IMR-90 (cell line): ENCODE results near the gene HOXB6. TPM values are rescaled to one million over a fixed set of nuclear protein-coding genes. Genes with fewer than 3 reads are reported as not detected.

ENCODE experiments used
- ATAC-seq: fragments of 200-7000 bp; cut with Tn5 transposase; 2 replicates; pipeline ENCODE4 v1.9.1; 2020; ENCODE audit warnings: low read depth, mild to moderate bottlenecking, moderate library complexity
- BruUV-seq: library from RNA; stranded (reverse); fragments of 400-500 nt; replicated peaks from 2 replicates; lab custom pipeline; 2021; lab: Mats Ljungman, UMichigan
- CTCF ChIA-PET: fragments of 300-600 bp; formaldehyde crosslinking; extraction: SDS; loops from one replicate; lab custom pipeline; 2021; ENCODE audit warnings: antibody characterized with exemption; lab: Yijun Ruan, JAX
- POLR2A ChIA-PET: fragments of 300-600 bp; sonication (Branson Sonifier 250); formaldehyde crosslinking; loops from one replicate; lab custom pipeline; 2022; ENCODE audit warnings: antibody characterized with exemption; ENCODE audit not compliant: unreplicated experiment; lab: Charles Lee
- DNase-seq: peaks from one replicate; pipeline ENCODE4 v3.0.0; 2013
- H2AFZ ChIP-seq: replicated peaks from 2 replicates; pipeline ENCODE3; 2013; ENCODE audit warnings: low read length, mild to moderate bottlenecking; ENCODE audit not compliant: poor library complexity
- H2AK5ac ChIP-seq: 2 replicates; pipeline ENCODE4 v1.6.1; 2013; ENCODE audit warnings: low read depth, low read length, inconsistent platforms
- H2AK9ac ChIP-seq: replicated peaks from 2 replicates; pipeline ENCODE3; 2013; ENCODE audit warnings: mild to moderate bottlenecking, low read depth, low read length, moderate library complexity; ENCODE audit not compliant: poor library complexity
- H2BK120ac ChIP-seq: 2 replicates; pipeline ENCODE4 v1.6.1; 2013; ENCODE audit warnings: low read depth, low read length, inconsistent platforms
- H2BK15ac ChIP-seq: 3 replicates; pipeline ENCODE4 v1.6.1; 2013; ENCODE audit warnings: low read depth, low read length, inconsistent platforms
- H2BK20ac ChIP-seq: 2 replicates; pipeline ENCODE4 v1.6.1; 2013; ENCODE audit warnings: low read depth, mild to moderate bottlenecking, inconsistent platforms, low read length, moderate library complexity
- H2BK5ac ChIP-seq: 2 replicates; pipeline ENCODE4 v1.6.1; 2013; ENCODE audit warnings: mild to moderate bottlenecking, low read depth, low read length, inconsistent platforms; ENCODE audit not compliant: poor library complexity, severe bottlenecking
- H3K14ac ChIP-seq: replicated peaks from 2 replicates; pipeline ENCODE4 v1.6.1; 2013; ENCODE audit warnings: low read depth, low read length, inconsistent platforms
- H3K18ac ChIP-seq: 2 replicates; pipeline ENCODE4 v1.6.1; 2013; ENCODE audit warnings: low read depth, low read length, control low read depth
- H3K23ac ChIP-seq: 2 replicates; pipeline ENCODE4 v1.6.1; 2013; ENCODE audit warnings: low read depth, low read length, inconsistent platforms
- H3K27ac ChIP-seq: 2 replicates; pipeline ENCODE4 v1.5.1; 2013; ENCODE audit warnings: mild to moderate bottlenecking, control low read depth, low read length; ENCODE audit not compliant: insufficient read depth
- H3K27me3 ChIP-seq: 2 replicates; pipeline ENCODE4 v1.6.1; 2013; ENCODE audit warnings: low read length; ENCODE audit not compliant: control insufficient read depth, insufficient read depth
- H3K36me3 ChIP-seq: 2 replicates; pipeline ENCODE4 v1.6.1; 2013; ENCODE audit warnings: low read length, mixed read lengths; ENCODE audit not compliant: control insufficient read depth, insufficient read depth
- H3K4ac ChIP-seq: 2 replicates; pipeline ENCODE4 v1.6.1; 2013; ENCODE audit warnings: low read depth, low read length, inconsistent platforms
- H3K4me1 ChIP-seq: 2 replicates; pipeline ENCODE4 v1.6.1; 2013; ENCODE audit warnings: low read length, mixed read lengths; ENCODE audit not compliant: control insufficient read depth, insufficient read depth
- H3K4me2 ChIP-seq: 2 replicates; pipeline ENCODE4 v1.6.1; 2013; ENCODE audit warnings: low read depth, mild to moderate bottlenecking, control low read depth, low read length, moderate library complexity
- H3K4me3 ChIP-seq: 2 replicates; pipeline ENCODE4 v1.5.1; 2013; ENCODE audit warnings: low read depth, mild to moderate bottlenecking, control low read depth, low read length, moderate library complexity; ENCODE audit not compliant: insufficient read depth
- H3K56ac ChIP-seq: 2 replicates; pipeline ENCODE4 v1.6.1; 2013; ENCODE audit warnings: low read length, inconsistent platforms; ENCODE audit not compliant: insufficient read depth; ENCODE audit errors: extremely low read depth
- H3K79me1 ChIP-seq, 2 experiments: 2 replicates each; pipeline ENCODE4 v1.6.1; 2013; ENCODE audit warnings: low read length in 2 of 2, inconsistent platforms in 1 of 2, low read depth in 1 of 2
- H3K9ac ChIP-seq: 2 replicates; pipeline ENCODE4 v1.6.1; 2013; ENCODE audit warnings: low read depth, low read length, control low read depth
- H3K9me1 ChIP-seq: 2 replicates; pipeline ENCODE4 v1.6.1; 2013; ENCODE audit warnings: low read length, inconsistent platforms; ENCODE audit not compliant: insufficient read depth
- H3K9me3 ChIP-seq: 2 replicates; pipeline ENCODE4 v1.6.1; 2013; ENCODE audit warnings: low read length; ENCODE audit not compliant: control insufficient read depth, insufficient read depth
- H4K20me1 ChIP-seq: 2 replicates; pipeline ENCODE4 v1.6.1; 2013; ENCODE audit warnings: low read length, inconsistent platforms; ENCODE audit not compliant: insufficient read depth
- H4K5ac ChIP-seq: 2 replicates; pipeline ENCODE4 v1.6.1; 2013; ENCODE audit warnings: mild to moderate bottlenecking, low read depth, low read length, control low read depth
- H4K8ac ChIP-seq, 2 experiments: 2 replicates each; pipeline ENCODE4 v1.6.1; 2013; ENCODE audit warnings: low read depth in 2 of 2, low read length in 2 of 2, control low read depth in 1 of 2, inconsistent platforms in 1 of 2
- H4K91ac ChIP-seq: 2 replicates; pipeline ENCODE4 v1.6.1; 2013; ENCODE audit warnings: low read depth, low read length, inconsistent platforms; ENCODE audit not compliant: insufficient read depth
- WGBS, 2 experiments: methylation state at CpG; one replicate each; pipeline versions ENCODE4 v1.1.5 to v1.1.7; 2013; ENCODE audit warnings: missing lambda C conversion rate in 2 of 2; ENCODE audit not compliant: insufficient read length in 1 of 2; ENCODE audit errors: extremely low coverage in 2 of 2; 5-methylcytosine and 5-hydroxymethylcytosine counted together
- dilution Hi-C: fragments of 300-500 bp; cut with HindIII; formaldehyde crosslinking; loops from one replicate; pipeline ENCODE4 v1.14.3; 2018; ENCODE audit warnings: low sequenced_read_pairs; ENCODE audit not compliant: unreplicated experiment
- in situ Hi-C: fragments of 300-500 bp; cut with MboI; formaldehyde crosslinking; loops from 3 replicates; pipeline ENCODE4 v1.14.3; 2019; ENCODE audit warnings: low sequenced_read_pairs, inconsistent platforms, mixed read lengths
- intact Hi-C: fragments of 100-400 bp; cut with micrococcal nuclease; formaldehyde crosslinking; loops from 2 replicates; pipeline ENCODE4 v1.10.0; 2022
- polyA plus RNA-seq, 3 experiments: library from polyadenylated mRNA; depleted of rRNA; stranded (reverse); fragments of >200 nt; gene quantifications; 2 replicates each; pipeline ENCODE4 v1.2.3, GENCODE V29; 2012; ENCODE audit warnings: low replicate concordance in 1 of 3
- total RNA-seq: library from RNA; depleted of rRNA; stranded (reverse); fragments of >200 nt; gene quantifications from 2 replicates; pipeline ENCODE4 v1.2.3, GENCODE V29; 2012
- TF ChIP-seq, protein P1 (sequence below): fragments of 150-350 bp; IDR thresholded peaks from 2 replicates; pipeline ENCODE4 v1.6.1; 2017; ENCODE audit warnings: mild to moderate bottlenecking, antibody characterized with exemption, low read length, low read depth

HOXB6 gene
- total and polyA plus RNA-seq, 2 of the 4 experiments (the other 2 are of a cell fraction) = 11.1 to 42.2 TPM

DNA sequence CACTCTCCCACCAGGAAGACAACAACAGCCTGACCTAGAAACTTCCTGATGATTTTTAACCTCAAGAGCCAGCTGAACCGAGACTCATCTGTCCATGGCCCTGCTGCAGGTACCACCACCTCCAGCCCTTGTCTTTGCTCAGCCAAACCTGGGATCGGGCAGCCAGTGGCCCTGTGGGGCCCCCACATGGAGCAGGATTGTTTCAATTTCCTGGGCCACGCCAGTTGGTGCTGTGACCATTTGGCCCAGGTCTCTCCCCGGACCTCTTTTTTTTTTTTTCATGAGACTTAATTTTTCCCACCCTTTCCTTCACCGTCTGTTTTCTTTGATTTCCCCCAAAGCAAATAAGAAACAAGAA is 51.6 kb downstream of the HOXB6 start:
- Histone ChIP-seq H3K14ac (peak overlapping the region; percentile 96), H3K4me3 (peak overlapping the region; percentile 14), H3K23ac (peak overlapping the region; percentile 100), H3K56ac (peak overlapping the region; percentile 94), H3K79me1 (no peaks in the 10 kb centered on the region; a peak in 2 of 4 replicates), H3K27me3 (no peaks in the 10 kb centered on the region), H4K20me1 (0 out of 2 replicates have a peak, but pooled peaks cover 4% of the 10 kb centered on the region), H4K5ac (peak overlapping the region; percentile 63), H3K4me2 (peak overlapping the region; percentile 67), H2BK120ac (peak overlapping the region; percentile 88), H2BK15ac (peak overlapping the region; percentile 90; the same call in 2 of the 3 replicates), H2BK20ac (peak overlapping the region; percentile 71), H3K27ac (peak overlapping the region; percentile 96), H3K9ac (peak overlapping the region; percentile 77), H3K36me3 (peaks cover 36% of the 10 kb centered on the region), H3K18ac (peak overlapping the region; percentile 39), H3K9me1 (no peaks in the 10 kb centered on the region), H2AK5ac (peak overlapping the region; percentile 74), H4K8ac (peak overlapping the region; percentile 85 to 89), H4K91ac (peak overlapping the region; percentile 90), H3K4me1 (peaks cover 47% of the 10 kb centered on the region), H2AK9ac (peak overlapping the region; percentile 85), H2AFZ (no peak overlapping the region), H3K4ac (peak overlapping the region; percentile 94), H3K9me3 (no peaks in the 10 kb centered on the region), H2BK5ac (peak overlapping the region; percentile 96)
- intact Hi-C loops (no loop called here), dilution Hi-C loops (no loop called here), in situ Hi-C loops (no loop called here)
- CTCF ChIA-PET = no interaction called here
- TF ChIP-seq, protein P1, sequence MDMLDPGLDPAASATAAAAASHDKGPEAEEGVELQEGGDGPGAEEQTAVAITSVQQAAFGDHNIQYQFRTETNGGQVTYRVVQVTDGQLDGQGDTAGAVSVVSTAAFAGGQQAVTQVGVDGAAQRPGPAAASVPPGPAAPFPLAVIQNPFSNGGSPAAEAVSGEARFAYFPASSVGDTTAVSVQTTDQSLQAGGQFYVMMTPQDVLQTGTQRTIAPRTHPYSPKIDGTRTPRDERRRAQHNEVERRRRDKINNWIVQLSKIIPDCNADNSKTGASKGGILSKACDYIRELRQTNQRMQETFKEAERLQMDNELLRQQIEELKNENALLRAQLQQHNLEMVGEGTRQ = no peak
- POLR2A ChIA-PET = interaction anchor here (1.3 kb wide), 1 partner anchor 35 kb away, joined by 4 read pairs; no protein-coding TSS in a partner anchor
- no TSS peak for BruUV-seq
- ATAC-seq (no peak), DNase-seq (no peak)
- 6% methylated on average over 3 of the region's 5 CpGs; no CpG with 5 or more reads in 1 of the 2 experiments for WGBS, 2 experiments
